Lower leg skin (tissue), 3 donors: ENCODE data around the gene AFAP1L1.

Source experiments
- CTCF ChIP-seq, 3 donors: fragments of 450-650 bp; IDR thresholded peaks; one replicate each; pipeline ENCODE4 v1.5.1; 2016; ENCODE audit warnings: antibody characterized with exemption in 3 of 3, mild to moderate bottlenecking in 3 of 3, moderate library complexity in 2 of 3
- POLR2A ChIP-seq, 2 donors: fragments of 450-650 bp; IDR thresholded peaks; one replicate each; pipeline ENCODE4 v1.6.1; 2016 to 2017; ENCODE audit warnings: antibody characterized with exemption in 2 of 2, mild to moderate bottlenecking in 1 of 2, moderate library complexity in 1 of 2

GRCh38 chr5:149366169-149366729 is 94.6 kb downstream of the AFAP1L1 start:
- TF ChIP-seq CTCF (IDR thresholded peaks at IDR 0.05) (no peak), POLR2A (IDR thresholded peaks at IDR 0.05) (no peak)
